Measurements from ENCODE around the gene HJURP.

The HJURP gene

GRCh38 chr2:233791883-233792329 lies 62.4 kb downstream of the HJURP start:
- TF ChIP-seq EZH2phosphoT487 (IDR thresholded peaks at IDR 0.05; ENCODE audit: borderline replicate concordance, low read length): no peak
- Histone ChIP-seq H3K9me3 (ENCODE audit: control insufficient read depth, insufficient read depth, low read length) (no peaks in the 10 kb centered on the region), H4K20me1 (ENCODE audit: control insufficient read depth, insufficient read depth, low read depth, low read length) (no peaks in the 10 kb centered on the region), H3K4me2 (ENCODE audit: low read length) (no peak overlapping the region), H3K4me3 (ENCODE audit: low read length) (no peak overlapping the region), H3K27me3 (ENCODE audit: control insufficient read depth, low read length) (no peaks in the 10 kb centered on the region), H3K27ac (ENCODE audit: low read depth, low read length) (no peak overlapping the region), H3K79me2 (ENCODE audit: control insufficient read depth, low read length) (no peaks in the 10 kb centered on the region), H3K36me3 (ENCODE audit: control insufficient read depth, low read length) (no peaks in the 10 kb centered on the region), H3K9me2 (replicated peaks; ENCODE audit: control insufficient read depth, low read length) (no peaks in the 10 kb centered on the region), H3F3A (ENCODE audit: control insufficient read depth, insufficient read depth) (no peaks in the 10 kb centered on the region), H3K4me1 (ENCODE audit: control insufficient read depth, low read length) (peaks cover 5% of the 10 kb centered on the region; the same call in 1 of the 2 replicates)

DNA sequence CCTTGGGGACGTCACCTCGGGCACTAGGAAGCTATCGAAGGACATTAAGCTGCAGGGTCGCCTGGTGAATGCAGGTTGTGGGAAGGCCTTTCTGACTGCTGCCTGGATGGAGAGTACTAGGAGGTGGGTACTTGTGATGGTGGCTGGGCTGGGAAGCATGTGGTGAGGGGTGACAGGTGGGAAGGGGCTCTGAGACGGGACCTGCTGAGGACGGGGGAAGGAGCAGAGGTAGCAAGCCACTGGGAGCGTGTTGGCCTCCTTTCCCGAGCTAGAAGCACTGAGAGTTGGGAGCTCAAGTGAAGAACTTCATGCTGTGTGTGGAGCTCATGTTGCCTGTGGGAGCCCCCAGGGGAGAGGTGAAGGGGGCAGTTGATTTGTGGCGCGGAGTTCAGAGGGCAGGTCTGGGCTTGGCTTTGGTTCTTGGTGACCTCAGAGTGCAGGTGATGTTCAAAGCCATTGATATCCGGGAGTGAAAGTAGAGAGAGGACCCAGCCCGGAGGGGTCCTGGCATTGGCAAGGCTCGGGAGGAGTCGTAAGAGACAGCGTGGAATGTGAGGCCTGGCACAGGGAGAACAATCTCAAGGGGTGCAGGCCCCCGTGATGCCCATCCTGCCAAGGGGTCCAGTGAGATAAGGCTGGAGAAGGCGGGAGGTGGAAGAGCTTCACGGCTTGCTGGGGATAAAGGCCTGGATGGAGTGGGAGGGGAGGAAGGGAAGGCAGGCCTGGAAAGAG lies 63.0 kb downstream of the HJURP start:
- H3K9me3 ChIP-seq (ENCODE audit: control insufficient read depth, insufficient read depth, low read length): no peaks in the 10 kb centered on the region
- H3K4me3 ChIP-seq (ENCODE audit: low read length): no peak overlapping the region
- H3K4me1 ChIP-seq (ENCODE audit: control insufficient read depth, low read length): peaks cover 5% of the 10 kb centered on the region; the same call in 1 of the 2 replicates
- H3K27ac ChIP-seq (ENCODE audit: low read depth, low read length): no peak overlapping the region
- H3K27me3 ChIP-seq (ENCODE audit: control insufficient read depth, low read length): no peaks in the 10 kb centered on the region
- no peaks in the 10 kb centered on the region for H4K20me1 ChIP-seq (ENCODE audit: control insufficient read depth, insufficient read depth, low read depth, low read length)
- H3K9me2 ChIP-seq (replicated peaks; ENCODE audit: control insufficient read depth, low read length): no peaks in the 10 kb centered on the region
- no peaks in the 10 kb centered on the region for H3K36me3 ChIP-seq (ENCODE audit: control insufficient read depth, low read length)
- no peaks in the 10 kb centered on the region for H3K79me2 ChIP-seq (ENCODE audit: control insufficient read depth, low read length)
- H3K4me2 ChIP-seq (ENCODE audit: low read length): no peak overlapping the region
- TF ChIP-seq CTCF (IDR thresholded peaks at IDR 0.05; ENCODE audit: low read depth, low read length, poor library complexity, severe bottlenecking): no peak
- TF ChIP-seq EZH2phosphoT487 (IDR thresholded peaks at IDR 0.05; ENCODE audit: borderline replicate concordance, low read length): no peak
- no peaks in the 10 kb centered on the region for H3F3A ChIP-seq (ENCODE audit: control insufficient read depth, insufficient read depth)

- Histone ChIP-seq H3K4me2 (ENCODE audit: low read length) (no peak overlapping the region), H3K4me1 (ENCODE audit: control insufficient read depth, low read length) (peaks cover 5% of the 10 kb centered on the region; the same call in 1 of the 2 replicates), H3K4me3 (ENCODE audit: low read length) (no peak overlapping the region), H3K9me3 (ENCODE audit: control insufficient read depth, insufficient read depth, low read length) (no peaks in the 10 kb centered on the region), H3F3A (ENCODE audit: control insufficient read depth, insufficient read depth) (no peaks in the 10 kb centered on the region), H3K79me2 (ENCODE audit: control insufficient read depth, low read length) (no peaks in the 10 kb centered on the region), H4K20me1 (ENCODE audit: control insufficient read depth, insufficient read depth, low read depth, low read length) (no peaks in the 10 kb centered on the region), H3K27me3 (ENCODE audit: control insufficient read depth, low read length) (no peaks in the 10 kb centered on the region), H3K9me2 (replicated peaks; ENCODE audit: control insufficient read depth, low read length) (no peaks in the 10 kb centered on the region), H3K36me3 (ENCODE audit: control insufficient read depth, low read length) (no peaks in the 10 kb centered on the region), H3K27ac (ENCODE audit: low read depth, low read length) (no peak overlapping the region)
- no peak for TF ChIP-seq CTCF (IDR thresholded peaks at IDR 0.05; ENCODE audit: low read depth, low read length, poor library complexity, severe bottlenecking)
Measured at GRCh38 chr2:233789554-233789953, 64.8 kb downstream of the HJURP start.

Measured in DOHH2 (cell line).